Lower leg skin (tissue), 3 donors: ENCODE results near the gene NBAS.

Source experiments
- CTCF ChIP-seq, 3 donors: fragments of 450-650 bp; IDR thresholded peaks; one replicate each; pipeline ENCODE4 v1.5.1; 2016; ENCODE audit warnings: antibody characterized with exemption in 3 of 3, mild to moderate bottlenecking in 3 of 3, moderate library complexity in 2 of 3
- POLR2A ChIP-seq, 2 donors: fragments of 450-650 bp; IDR thresholded peaks; one replicate each; pipeline ENCODE4 v1.6.1; 2016 to 2017; ENCODE audit warnings: antibody characterized with exemption in 2 of 2, mild to moderate bottlenecking in 1 of 2, moderate library complexity in 1 of 2

DNA sequence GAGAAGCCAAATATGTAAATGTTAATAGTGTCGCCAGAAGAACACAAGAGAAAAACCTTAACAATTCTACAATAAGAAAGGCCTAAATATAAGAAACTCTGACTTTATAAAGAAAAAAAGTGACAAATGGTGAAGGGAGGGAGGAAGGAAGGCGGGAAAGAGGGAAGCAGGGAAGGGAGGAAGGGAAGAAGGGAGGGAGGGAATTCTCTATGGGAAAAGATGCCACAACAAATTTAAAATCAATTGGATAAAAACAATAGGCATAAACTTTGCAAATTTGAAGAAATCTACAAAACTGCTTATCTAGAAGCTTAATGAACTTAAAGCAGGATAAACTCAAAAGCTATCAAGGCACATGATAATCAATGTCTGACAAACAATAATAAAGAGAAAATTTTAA, 16.9 kb downstream of the NBAS start:
- no peak for TF ChIP-seq CTCF (IDR thresholded peaks at IDR 0.05)
- TF ChIP-seq POLR2A (IDR thresholded peaks at IDR 0.05) = no peak
